HG02938 (cell line): ENCODE data around the gene BPIFB3.
"Not testable (repeated sequence)": the region's sequence is repeated elsewhere in the genome, so short reads cannot be mapped to it uniquely, and the experiment has no call there.

Experiments used
- ATAC-seq: cut with Tn5 transposase; IDR thresholded peaks from one replicate; pipeline ENCODE4 v1.9.1; 2021; ENCODE audit warnings: mild to moderate bottlenecking, moderate library complexity; ENCODE audit not compliant: unreplicated experiment

The BPIFB3 gene

DNA sequence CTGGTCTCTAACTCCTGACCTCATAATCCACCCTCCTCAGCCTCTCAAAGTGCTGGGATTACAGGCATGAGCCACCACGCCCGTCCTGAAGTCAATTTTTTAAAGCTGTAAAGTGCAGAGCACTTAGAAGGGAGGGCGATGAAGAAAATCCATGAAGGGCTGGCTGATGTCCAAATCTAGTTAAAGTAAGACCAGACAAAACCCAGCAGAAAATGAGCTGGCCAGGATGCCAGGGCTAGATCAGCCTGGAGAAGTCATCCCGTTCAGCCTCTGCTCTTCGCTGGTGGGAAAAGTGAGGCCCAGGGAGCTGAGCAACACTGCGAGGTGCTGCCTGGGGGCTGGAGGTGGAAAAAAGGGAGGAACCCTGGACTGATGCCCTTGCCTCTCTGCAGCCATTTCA, 28.8 kb downstream of the BPIFB3 start:
- ATAC-seq: no peak

DNA sequence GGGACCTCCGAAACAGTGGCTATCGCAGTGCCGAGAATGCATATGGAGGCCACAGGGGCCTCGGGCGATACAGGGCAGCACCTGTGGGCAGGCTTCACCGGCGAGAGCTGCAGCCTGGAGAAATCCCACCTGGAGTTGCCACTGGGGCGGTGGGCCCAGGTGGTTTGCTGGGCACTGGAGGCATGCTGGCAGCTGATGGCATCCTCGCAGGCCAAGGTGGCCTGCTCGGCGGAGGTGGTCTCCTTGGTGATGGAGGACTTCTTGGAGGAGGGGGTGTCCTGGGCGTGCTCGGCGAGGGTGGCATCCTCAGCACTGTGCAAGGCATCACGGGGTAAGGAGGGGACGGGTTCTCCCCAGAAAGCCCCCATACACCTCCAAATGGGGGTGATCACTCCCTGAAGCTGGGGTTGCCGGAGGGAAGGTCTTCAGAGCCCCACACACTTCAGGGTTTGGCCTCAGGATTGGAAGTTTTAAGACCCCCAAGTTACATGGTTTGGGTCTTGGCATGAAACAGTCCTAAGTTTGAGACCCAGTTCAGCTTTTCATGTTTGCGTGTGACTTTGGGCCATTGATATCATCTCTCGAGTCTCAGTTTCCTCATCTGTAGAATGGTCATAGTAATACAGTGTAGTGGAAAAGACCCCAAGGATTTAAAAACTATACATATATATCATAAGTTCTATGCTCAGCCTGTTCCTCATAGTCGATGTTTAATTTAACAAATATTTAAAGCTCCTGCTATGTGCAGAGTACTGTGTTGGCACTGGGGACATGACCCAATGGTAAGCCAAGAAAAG, 30.0 kb downstream of the BPIFB3 start:
- ATAC-seq: no peak

DNA sequence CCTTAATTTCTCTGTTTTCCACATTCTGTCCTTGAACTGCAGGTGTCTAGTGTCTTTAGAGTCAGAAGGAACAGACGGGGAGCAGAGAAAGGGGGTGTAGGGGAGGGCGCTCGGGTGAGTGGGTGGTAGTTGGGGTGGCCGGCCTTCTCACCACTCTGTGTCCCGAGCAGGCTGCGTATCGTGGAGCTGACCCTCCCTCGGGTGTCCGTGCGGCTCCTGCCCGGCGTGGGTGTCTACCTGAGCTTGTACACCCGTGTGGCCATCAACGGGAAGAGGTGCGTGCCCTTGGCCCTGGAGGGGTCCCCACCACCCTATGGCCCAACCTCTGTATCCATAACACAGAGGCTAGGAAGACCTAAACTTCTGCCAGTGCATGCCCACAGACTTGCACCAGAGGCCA, 31.0 kb downstream of the BPIFB3 start:
- ATAC-seq: no peak

DNA sequence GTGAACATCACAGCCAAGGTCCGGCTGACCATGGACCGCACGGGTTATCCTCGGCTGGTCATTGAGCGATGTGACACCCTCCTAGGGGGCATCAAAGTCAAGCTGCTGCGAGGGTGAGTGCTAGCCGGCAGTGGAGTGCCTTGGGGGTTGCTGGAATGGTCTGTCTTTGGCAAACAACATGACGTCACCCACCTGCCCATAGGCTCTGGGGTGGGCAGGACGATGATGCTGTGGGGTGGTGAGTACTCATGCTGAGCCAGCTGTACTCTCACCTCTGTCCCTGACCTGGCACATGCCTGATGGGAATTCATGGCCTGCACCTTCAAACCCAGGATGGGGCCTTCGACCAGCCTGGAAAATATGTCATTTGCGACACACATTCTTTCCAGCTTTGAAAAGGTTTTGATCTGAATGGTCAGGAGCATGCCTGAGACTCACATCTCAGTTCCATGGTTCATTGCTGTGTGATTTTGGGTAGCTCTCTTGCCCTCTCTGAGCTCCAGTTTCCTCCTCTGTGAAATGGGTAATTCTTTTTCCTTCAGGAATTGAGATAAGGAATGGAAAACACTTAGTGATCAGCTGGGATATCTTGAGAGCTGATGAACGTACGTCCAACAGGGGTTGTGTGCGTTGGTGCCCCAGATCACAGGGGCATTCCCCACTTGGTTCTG, 32.5 kb downstream of the BPIFB3 start:
- no peak for ATAC-seq

DNA sequence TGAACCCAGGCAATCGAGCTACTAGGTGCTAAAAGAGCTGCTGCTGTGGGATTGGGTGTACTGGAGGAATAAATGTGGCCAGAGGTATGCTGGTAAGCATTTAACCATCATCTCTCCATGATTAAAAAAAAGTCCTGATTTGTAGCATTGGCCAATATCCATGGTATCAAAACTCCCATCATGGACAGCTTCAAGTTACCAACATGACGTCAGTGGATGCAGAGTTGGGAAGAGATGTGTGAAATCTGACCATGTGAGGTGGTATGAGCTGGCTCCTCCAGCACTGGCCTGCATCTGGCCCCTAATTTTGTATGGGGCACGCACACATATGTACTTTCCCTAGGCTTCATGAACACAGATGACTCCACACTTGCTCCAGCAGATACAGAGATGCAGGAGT, 37.4 kb downstream of the BPIFB3 start:
- ATAC-seq: no peak

DNA sequence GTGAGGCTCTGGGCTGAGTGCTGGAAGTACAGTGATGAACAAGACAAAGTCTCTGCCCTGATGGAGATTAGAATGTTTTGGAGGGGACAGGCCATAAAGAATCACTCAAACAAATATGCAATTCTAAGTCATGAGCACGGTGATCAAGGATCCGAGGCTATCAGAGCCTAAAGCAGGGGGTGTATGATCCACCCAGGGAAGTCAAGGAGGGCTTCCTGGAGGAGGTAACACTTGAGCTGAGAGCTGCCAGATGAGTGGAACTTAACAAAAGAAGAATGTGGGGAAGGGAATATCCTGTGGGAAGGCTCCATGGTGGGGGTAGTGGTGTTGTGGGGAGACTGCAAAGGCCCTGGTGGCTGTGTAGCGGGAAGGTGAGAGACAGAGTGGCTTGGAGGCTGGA, 38.0 kb downstream of the BPIFB3 start:
- ATAC-seq: no peak

DNA sequence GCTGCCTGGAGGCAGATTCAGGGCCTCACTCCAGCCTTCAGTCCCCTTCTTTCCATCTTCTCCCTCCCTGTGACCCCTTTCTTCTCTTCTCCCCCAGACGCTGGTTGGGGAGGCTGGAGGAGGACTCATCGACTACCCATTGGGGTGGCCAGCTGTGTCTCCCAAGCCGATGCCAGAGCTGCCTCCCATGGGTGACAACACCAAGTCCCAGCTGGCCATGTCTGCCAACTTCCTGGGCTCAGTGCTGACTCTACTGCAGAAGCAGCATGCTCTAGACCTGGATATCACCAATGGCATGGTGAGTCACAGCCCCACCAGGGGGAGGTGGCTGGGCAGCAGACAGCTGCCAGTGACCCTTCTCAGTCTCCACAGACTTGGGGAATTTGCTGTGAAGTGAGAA, 38.7 kb downstream of the BPIFB3 start:
- no peak for ATAC-seq

DNA sequence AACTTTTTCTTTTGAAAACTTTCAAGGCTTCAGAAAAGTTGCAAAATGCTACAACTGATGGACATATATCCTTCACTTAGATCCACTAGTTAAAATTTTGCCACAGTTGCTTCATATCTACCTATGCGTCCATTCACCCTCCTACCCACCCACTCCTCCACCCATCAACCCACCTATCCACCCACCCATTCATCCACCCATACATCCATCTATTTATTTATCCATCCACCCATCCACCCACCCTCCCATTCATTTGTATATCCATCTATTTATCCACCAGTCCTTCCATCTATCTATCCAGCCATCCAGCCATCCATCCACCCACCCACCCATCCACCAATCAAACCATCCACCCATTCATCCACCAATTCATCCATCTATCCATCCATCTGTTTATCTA, 39.4 kb downstream of the BPIFB3 start:
- ATAC-seq: no peak

DNA sequence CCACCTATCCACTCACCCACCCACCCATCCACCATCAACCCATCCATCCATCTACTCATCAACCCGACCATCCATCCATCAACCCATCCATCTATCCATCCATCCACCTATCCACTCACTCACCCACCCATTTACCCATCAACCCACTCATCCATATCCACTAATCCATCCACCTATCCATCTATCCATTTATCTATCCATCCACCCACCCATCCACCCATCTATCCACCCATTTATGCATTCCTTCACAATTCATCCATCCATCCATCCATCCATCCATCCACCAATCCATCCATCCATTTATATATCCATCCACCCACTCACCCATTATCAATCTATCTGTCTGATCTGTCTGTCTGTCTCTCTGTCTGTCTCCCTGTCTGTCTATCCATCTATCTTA, 39.9 kb downstream of the BPIFB3 start:
- ATAC-seq: no peak

DNA sequence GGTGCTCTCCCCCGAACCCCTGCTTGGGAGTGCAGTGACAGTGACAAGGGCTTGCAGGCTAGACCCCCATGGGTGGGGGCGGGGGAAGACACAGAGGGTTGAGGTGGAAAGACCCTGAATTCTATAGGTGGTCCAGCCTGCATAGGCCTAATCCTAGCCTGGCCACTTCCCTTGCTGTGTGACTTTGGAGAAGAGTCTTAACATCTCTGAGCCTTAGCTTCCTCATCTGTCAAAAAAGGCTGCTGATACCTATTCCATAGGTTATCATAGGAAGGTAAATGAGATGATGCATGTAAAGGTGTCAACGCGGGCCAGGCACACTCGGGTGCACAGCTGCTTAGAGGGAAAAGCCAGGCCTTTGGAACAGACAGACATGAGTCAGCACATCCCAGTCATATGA, 41.5 kb downstream of the BPIFB3 start:
- no peak for ATAC-seq

DNA sequence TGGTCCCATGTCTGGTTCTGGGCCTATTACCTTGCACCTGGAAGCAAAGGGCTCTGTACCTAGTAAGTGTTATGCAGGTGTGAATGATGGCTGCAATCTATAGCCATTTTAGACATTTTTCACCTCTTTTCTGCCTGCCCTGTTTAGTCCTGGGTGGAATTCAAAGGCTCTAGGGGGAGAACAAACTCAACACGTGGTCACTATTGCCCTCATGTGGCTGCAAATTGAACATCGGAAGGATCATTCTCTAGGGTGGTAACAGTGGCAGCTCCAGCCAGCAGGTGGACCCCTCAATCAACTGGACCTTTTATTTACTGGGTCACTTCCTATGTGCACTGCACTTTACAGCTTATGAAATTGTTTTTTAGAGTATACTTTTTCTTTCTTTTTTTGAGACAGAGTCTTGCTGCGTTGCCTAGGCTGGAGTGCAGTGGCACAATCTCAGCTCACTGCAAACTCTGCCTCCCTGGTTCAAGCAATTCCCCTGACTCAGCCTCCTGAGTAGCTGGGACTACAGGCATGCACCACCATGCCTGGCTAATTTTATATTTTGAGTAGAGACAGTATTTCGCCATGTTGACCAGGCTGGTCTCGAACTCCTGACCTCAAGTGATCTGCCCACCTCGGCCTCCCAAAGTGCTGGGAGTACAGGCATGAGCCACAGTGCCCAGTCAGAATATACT, 42.3 kb downstream of the BPIFB3 start:
- not testable (repeated sequence) for ATAC-seq

DNA sequence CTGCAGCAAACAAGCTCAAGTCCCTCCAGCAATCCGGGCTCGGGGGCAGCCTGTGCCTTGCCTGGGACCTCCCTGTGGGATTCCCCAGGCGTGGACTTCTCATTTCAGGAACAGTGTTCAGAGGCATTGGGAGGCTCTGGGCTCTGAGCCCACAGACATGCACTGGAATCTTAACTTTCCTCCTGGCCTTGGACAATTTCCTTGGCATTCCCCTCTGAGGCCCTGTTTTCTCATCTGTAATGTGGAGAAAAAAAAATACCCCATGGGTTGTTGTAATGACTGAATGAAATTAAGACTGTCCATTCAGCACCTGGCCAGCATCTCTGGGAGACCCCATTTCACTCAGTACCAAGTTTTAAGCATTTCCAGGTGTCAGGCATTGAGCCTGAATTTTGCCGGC, 43.3 kb downstream of the BPIFB3 start:
- ATAC-seq: no peak

DNA sequence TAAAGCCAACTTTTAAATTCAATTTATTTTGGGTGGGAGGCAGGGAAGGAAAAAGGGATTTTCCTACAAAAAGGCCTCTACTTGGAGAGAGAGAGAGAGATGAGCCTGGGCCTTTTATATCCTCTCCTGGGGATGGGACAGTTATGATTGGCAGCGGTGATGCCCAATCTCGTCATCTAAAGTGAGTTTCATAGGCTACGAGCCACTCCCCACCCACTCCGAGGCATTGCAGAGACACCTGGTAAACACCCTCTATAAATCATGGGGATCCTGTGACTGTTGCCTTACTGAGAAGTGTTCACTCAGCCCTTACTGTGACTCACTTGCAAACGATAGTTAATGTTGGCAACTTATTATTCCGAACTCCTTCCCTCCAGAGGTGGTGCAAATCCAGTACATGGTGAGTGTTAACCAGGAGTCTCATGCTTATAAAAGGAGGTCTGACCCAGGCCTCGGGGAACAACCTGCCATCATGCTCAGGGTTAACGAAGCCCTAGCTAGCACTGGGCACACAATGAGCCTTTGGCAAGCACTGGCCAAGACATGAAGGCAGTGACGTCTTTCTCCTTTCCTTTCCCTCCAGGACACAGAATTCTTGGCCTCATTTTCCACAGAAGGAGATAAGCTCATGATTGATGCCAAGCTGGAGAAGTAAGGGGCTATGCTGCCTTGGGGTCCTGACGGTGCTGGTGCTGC, 46.3 kb downstream of the BPIFB3 start:
- ATAC-seq: no peak

DNA sequence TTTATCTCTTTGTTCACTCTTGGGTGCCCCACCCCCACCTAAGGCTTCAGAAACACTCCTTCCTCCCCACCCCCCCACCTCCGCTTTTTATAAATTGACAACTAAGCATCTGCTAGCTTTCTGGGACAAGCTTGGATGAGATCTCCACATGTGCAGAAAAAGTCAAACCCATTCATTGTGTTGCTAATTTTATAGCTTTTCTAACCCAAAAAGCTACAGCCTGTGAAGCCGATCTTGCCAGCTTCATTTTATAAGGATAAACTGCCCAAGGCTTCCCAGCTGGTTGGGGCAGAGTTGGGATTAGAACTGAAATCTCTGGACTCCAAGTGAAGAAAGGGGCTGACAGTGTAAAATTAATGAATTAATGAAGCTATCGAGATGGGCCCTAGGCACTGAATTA, 49.9 kb downstream of the BPIFB3 start:
- ATAC-seq: no peak

DNA sequence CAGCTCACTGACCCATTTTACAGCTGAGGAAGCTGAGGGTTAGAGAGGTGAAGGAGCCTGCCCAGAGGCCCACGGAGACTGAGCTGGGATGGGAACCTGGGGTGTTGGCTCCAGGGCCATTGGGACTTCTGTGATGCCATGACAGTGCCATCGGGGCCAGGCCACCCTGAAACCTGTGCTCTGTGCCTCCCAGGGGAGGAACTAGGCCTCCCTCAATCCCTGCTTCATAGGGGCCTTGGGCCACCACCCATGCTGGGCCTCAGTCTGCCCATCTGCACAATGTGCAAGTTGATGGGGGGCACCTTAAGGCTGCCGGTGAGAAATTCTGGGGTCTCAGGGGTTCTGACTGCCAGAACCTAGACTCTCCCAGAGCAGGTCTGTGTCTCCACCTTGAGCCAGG, 50.6 kb downstream of the BPIFB3 start:
- ATAC-seq: no peak

DNA sequence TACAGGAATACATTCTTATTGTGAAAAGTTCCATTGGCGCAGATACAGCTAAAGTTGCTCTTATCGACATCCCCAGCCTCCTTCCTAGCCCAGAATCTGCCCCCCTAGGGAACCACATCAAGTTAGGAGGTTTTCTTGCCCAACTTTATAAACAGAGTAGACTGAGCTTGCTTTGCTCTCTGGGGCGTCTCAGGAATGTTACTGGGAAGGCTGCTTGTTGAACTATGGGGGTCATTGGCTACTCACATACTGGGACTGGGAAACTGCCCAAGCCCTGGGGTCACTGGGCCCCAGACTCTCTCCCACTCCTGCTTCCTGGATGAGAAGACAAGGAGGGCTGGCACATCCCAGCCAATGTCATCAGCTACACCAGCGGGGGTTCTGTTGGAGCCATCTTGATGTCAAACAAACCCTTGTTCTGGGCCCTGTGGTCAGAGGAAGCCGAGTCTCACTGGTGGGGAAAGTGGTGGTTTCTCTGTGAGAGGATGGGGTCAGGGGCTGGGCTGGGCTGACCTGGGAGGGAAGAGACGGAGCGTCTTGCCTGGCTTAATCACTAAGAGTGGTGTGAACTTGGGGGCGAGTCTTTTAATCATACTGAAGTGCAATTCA, 51.7 kb downstream of the BPIFB3 start:
- no peak for ATAC-seq

DNA sequence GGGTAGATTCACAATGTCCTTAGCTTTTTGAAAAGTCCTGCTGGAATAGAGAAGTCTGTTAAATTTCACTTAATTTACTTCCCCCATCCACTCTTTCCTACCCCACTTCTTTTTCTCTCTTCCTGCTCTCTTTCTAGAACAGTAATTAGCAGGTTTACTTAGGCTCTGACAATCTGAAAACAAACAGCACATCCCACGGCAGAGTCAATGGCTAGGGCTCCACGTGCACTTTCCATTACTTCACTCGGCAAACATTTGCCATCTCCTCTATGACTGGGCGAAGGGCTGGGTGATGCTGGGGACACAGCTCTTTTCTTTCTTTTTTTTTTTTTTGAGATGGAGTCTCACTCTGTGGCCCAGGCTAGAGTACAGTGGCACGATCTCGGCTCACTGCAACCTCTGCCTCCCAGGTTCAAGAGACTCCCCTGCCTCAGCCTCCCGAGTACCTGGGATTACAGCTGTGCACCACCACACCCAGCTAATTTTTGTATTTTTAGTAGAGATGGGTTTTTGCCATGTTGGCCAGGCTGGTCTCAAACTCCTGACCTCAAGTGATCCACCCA, 52.4 kb downstream of the BPIFB3 start:
- not testable (repeated sequence) for ATAC-seq

DNA sequence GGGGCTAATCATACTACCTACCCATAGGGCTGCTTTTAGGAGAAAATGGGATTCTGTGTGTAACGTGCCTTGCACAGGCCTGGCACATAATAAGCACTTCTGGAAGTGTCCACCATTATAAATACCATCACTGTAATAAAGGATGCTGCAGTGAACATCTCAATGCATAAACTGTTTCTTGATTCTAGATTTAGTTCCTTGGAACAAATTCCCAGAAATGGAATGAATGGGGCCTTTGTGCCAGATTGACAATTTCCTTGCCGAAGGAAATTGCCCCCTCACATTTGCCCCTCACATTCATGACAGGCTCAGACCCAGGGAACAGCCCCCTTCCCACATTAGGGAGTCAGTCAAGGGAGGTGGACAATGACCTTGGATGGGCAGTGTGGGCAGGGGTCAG, 55.0 kb downstream of the BPIFB3 start:
- ATAC-seq: no peak

DNA sequence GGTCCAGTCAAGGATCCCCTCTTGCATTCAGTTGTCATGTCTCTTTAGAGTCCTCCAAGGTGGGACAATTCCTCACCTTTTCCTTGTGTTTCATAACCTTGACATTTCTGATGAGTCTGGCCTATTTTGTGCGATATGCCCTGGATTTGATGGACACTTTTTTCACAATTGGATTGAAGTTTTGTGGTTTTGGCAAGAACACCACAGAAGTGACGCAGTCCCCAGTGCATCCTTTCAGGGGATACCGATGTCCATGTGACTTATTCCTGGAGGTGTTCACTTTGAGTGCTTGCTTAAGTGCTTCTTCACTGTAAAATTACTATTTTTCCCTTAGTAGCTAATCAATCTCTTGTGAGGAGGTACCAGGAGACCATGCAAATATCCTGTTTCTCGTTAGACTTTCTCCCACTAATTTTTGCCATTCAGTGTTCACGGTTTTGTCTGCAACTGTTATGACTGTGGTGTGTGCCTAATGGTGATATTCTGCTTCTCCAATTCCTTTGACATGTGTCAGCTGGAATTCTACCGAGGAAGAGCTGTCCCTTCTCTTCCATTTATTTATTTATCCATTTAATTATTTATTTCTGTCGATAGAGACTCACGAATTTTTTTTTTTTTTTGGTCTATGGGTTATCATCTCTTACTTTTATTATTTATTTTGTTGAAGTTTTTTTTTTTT, 56.6 kb downstream of the BPIFB3 start:
- ATAC-seq: no peak

DNA sequence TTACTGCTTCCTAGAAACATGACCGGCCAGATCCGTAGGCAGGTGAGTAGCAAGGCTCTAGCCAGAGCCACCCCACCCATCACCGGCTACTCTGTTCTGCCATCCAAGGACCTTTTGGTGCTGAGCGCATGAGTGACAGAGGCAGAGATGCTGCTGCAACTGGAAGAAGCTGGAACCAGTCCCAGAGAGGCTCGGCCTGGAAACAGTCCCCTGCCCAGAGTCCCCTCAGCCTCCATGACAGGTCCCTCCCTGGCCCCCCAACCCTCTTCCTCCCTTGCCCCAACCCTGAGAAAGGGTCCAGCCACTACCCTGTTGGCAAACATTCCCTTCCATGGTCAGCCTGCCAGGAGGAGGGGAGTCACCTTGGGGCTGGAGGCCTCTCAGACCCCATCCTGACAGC, 57.6 kb downstream of the BPIFB3 start:
- ATAC-seq: no peak
